ENCODE measurements around the gene MRPL20.

The MRPL20 gene

GRCh38 chr1:1359664-1360468 is 47.2 kb downstream of the MRPL20 start:
- no peak for DNase-seq

GRCh38 chr1:1359308-1359663 is 47.8 kb downstream of the MRPL20 start:
- DNase-seq, result no peak

GRCh38 chr1:1358433-1359271 is 48.4 kb downstream of the MRPL20 start, which contains the start of gene MXRA8:
Gene MXRA8, minus strand, starts transcription at chr1:1358555. Its CDS starts 51 bp downstream, at chr1:1358504.
- no peak for DNase-seq

- no peak for DNase-seq
These were observed 49.1 kb downstream of the MRPL20 start for GRCh38 chr1:1357871-1358432.

- DNase-seq, result no peak
These were observed 50.2 kb downstream of the MRPL20 start for GRCh38 chr1:1356796-1357401.

- no peak for DNase-seq
These were observed 50.8 kb downstream of the MRPL20 start for GRCh38 chr1:1356166-1356795.

GRCh38 chr1:1355416-1355815 is 51.7 kb downstream of the MRPL20 start:
- DNase-seq, result peak; percentile 13

- DNase-seq, result no peak
These were observed 52.5 kb downstream of the MRPL20 start for GRCh38 chr1:1354271-1355247.

- no peak for DNase-seq
These were observed 53.5 kb downstream of the MRPL20 start for GRCh38 chr1:1353389-1354151.

GRCh38 chr1:1352786-1353388 is 54.2 kb downstream of the MRPL20 start:
- DNase-seq, result no peak
